DMS79 (cell line): ENCODE measurements around the gene OR11L1.

Experiments used
- DNase-seq: peaks from one replicate; lab custom pipeline; 2025; lab: John Stamatoyannopoulos, UW

Gene OR11L1

GRCh38 chr1:247841796-247842195 lies at the start of gene OR11L1:
TSS of gene OR11L1 (minus strand) at chr1:247841896. CDS start at chr1:247841896, 0 bp downstream.
- no peak for DNase-seq

- no peak for DNase-seq
Measured at GRCh38 chr1:247884797-247885413, 43.2 kb upstream of the OR11L1 start.

- no peak for DNase-seq
Measured at GRCh38 chr1:247883346-247883745, 41.6 kb upstream of the OR11L1 start.

GRCh38 chr1:247865416-247865815 lies 23.7 kb upstream of the OR11L1 start:
- no peak for DNase-seq

GRCh38 chr1:247864644-247865043 lies 22.9 kb upstream of the OR11L1 start:
- no peak for DNase-seq

- no peak for DNase-seq
Measured at GRCh38 chr1:247862756-247863155, 21.1 kb upstream of the OR11L1 start.

- DNase-seq: no peak
Measured at GRCh38 chr1:247857985-247858619, 16.4 kb upstream of the OR11L1 start.

GRCh38 chr1:247857069-247857984 lies 15.6 kb upstream of the OR11L1 start, which contains the start of gene TRIM58:
TSS of gene TRIM58 (plus strand) at chr1:247857187. CDS start at chr1:247857247, 60 bp downstream.
- no peak for DNase-seq

GRCh38 chr1:247855911-247856310 lies 14.2 kb upstream of the OR11L1 start:
- no peak for DNase-seq

GRCh38 chr1:247854899-247855545 lies 13.3 kb upstream of the OR11L1 start:
- DNase-seq: no peak

GRCh38 chr1:247849616-247850015 lies 7.9 kb upstream of the OR11L1 start:
- no peak for DNase-seq

GRCh38 chr1:247848346-247848745 lies 6.7 kb upstream of the OR11L1 start:
- no peak for DNase-seq

- no peak for DNase-seq
Measured at GRCh38 chr1:247845693-247846017, 4.0 kb upstream of the OR11L1 start.

GRCh38 chr1:247845011-247845692 lies 3.5 kb upstream of the OR11L1 start:
- no peak for DNase-seq

- DNase-seq: no peak
Measured at GRCh38 chr1:247843411-247843810, 1.7 kb upstream of the OR11L1 start.

GRCh38 chr1:247840818-247841217 lies 878 bp downstream of the OR11L1 start:
- no peak for DNase-seq

- DNase-seq: no peak
Measured at GRCh38 chr1:247833601-247834000, 8.1 kb downstream of the OR11L1 start.

- no peak for DNase-seq
Measured at GRCh38 chr1:247829656-247830055, 12.0 kb downstream of the OR11L1 start.

GRCh38 chr1:247825362-247825761 lies 16.3 kb downstream of the OR11L1 start:
- DNase-seq: no peak

GRCh38 chr1:247824023-247824422 lies 17.7 kb downstream of the OR11L1 start, which contains the start of gene OR14A16:
TSS of gene OR14A16 (minus strand) at chr1:247824119. CDS start at chr1:247815729, 8,390 bp downstream.
- DNase-seq: no peak

GRCh38 chr1:247822060-247822459 lies 19.6 kb downstream of the OR11L1 start:
- DNase-seq: no peak

GRCh38 chr1:247812637-247813036 lies 29.1 kb downstream of the OR11L1 start:
- no peak for DNase-seq
